ENCODE results near the gene WIF1.

- TF ChIP-seq CTCF (IDR thresholded peaks at IDR 0.05): no peak
- no peak for TF ChIP-seq POLR2A (IDR thresholded peaks at IDR 0.05)
Measured at GRCh38 chr12:65099182-65099581, 21.9 kb downstream of the WIF1 start.
